MM.1S (cell line): ENCODE data around the gene WDFY1.

Source experiments
- DNase-seq: peaks from one replicate; pipeline ENCODE4 v3.0.0-alpha.2; 2015
- H2AFZ ChIP-seq: fragments of 300-600 bp; sonication (generic); 2 replicates; pipeline ENCODE4 v1.6.0; 2016; ENCODE audit warnings: antibody characterized with exemption, low read length
- H3F3A ChIP-seq: fragments of 300-600 bp; sonication (generic); 2 replicates; pipeline ENCODE4 v1.6.1; 2016; ENCODE audit warnings: mild to moderate bottlenecking, antibody characterized with exemption, low read length, moderate library complexity, mixed read lengths; ENCODE audit not compliant: insufficient read depth
- H3K27ac ChIP-seq: fragments of 300-600 bp; sonication (generic); 2 replicates; pipeline ENCODE4 v1.5.1; 2016; ENCODE audit warnings: mild to moderate bottlenecking, low read length
- H3K27me3 ChIP-seq: fragments of 300-600 bp; sonication (generic); replicated peaks from 2 replicates; pipeline ENCODE4 v1.6.0; 2016; ENCODE audit warnings: low read length; ENCODE audit not compliant: insufficient read depth
- H3K36me3 ChIP-seq: fragments of 300-600 bp; sonication (generic); replicated peaks from 2 replicates; pipeline ENCODE4 v1.6.1; 2016; ENCODE audit warnings: mild to moderate bottlenecking, low read length, mixed read lengths; ENCODE audit not compliant: insufficient read depth
- H3K4me1 ChIP-seq: fragments of 300-600 bp; sonication (generic); 2 replicates; pipeline ENCODE4 v1.6.1; 2016; ENCODE audit warnings: low read length, mixed read lengths
- H3K4me2 ChIP-seq: fragments of 300-600 bp; sonication (generic); 2 replicates; pipeline ENCODE4 v1.6.0; 2016; ENCODE audit warnings: low read depth, low read length
- H3K4me3 ChIP-seq: fragments of 300-600 bp; sonication (generic); 2 replicates; pipeline ENCODE4 v1.5.1; 2016; ENCODE audit warnings: low read length, mixed read lengths
- H3K79me2 ChIP-seq: fragments of 300-600 bp; sonication (generic); 2 replicates; pipeline ENCODE4 v1.6.1; 2016; ENCODE audit warnings: mixed run types, low read length, mixed read lengths
- H3K9ac ChIP-seq: fragments of 300-600 bp; sonication (generic); 2 replicates; pipeline ENCODE4 v1.6.1; 2016; ENCODE audit warnings: low read length, mixed read lengths
- H3K9me2 ChIP-seq: fragments of 300-600 bp; sonication (generic); replicated peaks from 2 replicates; pipeline ENCODE4 v1.6.1; 2016; ENCODE audit warnings: mild to moderate bottlenecking, low read length, mixed read lengths; ENCODE audit not compliant: insufficient read depth
- H3K9me3 ChIP-seq: fragments of 300-600 bp; sonication (generic); replicated peaks from 2 replicates; pipeline ENCODE4 v1.6.1; 2016; ENCODE audit warnings: mild to moderate bottlenecking, low read length, mixed read lengths; ENCODE audit not compliant: insufficient read depth
- H4K20me1 ChIP-seq: fragments of 300-600 bp; sonication (generic); 2 replicates; pipeline ENCODE4 v1.6.1; 2016; ENCODE audit warnings: mild to moderate bottlenecking, low read length, moderate library complexity, mixed read lengths; ENCODE audit not compliant: insufficient read depth
- EZH2 ChIP-seq: fragments of 300-600 bp; sonication (generic); optimal IDR thresholded peaks from 2 replicates; pipeline ENCODE3; 2017; ENCODE audit warnings: low read depth, mild to moderate bottlenecking, antibody characterized with exemption, low read length, mixed read lengths
- EZH2phosphoT487 ChIP-seq: fragments of 300-600 bp; sonication (generic); IDR thresholded peaks from 2 replicates; pipeline ENCODE4 v1.6.1; 2018; ENCODE audit warnings: antibody characterized with exemption, low read length
- TF ChIP-seq, protein P1 (sequence below): fragments of 300-600 bp; sonication (generic); IDR thresholded peaks from 2 replicates; pipeline ENCODE4 v1.5.1; 2016; ENCODE audit warnings: antibody characterized with exemption, low read length, mixed read lengths

WDFY1 gene

DNA sequence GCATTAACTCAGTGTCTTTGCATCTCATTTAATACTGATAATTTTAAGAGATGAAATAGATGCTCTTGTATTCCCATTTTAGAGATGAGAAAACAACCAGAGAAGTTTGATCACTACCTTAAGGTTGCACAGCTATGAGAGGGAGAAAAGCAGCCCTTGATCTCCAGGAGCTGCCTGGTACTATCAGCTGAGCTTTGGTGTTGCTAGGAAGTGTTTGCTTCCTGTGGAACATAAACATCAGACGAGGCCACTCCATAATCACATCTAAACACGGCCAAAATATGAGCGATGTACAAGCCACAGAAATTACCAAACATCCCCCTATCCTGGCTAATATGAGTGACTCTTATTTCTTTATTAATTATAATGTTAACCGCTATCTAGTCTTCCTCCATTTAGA is 620 bp upstream of the WDFY1 start:
- H3K9me2 ChIP-seq = no peaks in the 10 kb centered on the region
- peak overlapping the region; percentile 99; the same call in 1 of the 2 replicates for H3K4me3 ChIP-seq
- peak overlapping the region; percentile 99 for H2AFZ ChIP-seq
- H3K4me1 ChIP-seq = no peaks in the 10 kb centered on the region
- H3K36me3 ChIP-seq = no peaks in the 10 kb centered on the region
- H3F3A ChIP-seq = no peaks in the 10 kb centered on the region
- DNase-seq = no peak
- H3K27ac ChIP-seq = no peak overlapping the region
- H3K79me2 ChIP-seq = peaks cover 30% of the 10 kb centered on the region
- H3K27me3 ChIP-seq = no peaks in the 10 kb centered on the region
- peak overlapping the region; percentile 62 for H3K4me2 ChIP-seq
- H3K9ac ChIP-seq = no peak overlapping the region
- H4K20me1 ChIP-seq = no peaks in the 10 kb centered on the region
- TF ChIP-seq, protein P1, sequence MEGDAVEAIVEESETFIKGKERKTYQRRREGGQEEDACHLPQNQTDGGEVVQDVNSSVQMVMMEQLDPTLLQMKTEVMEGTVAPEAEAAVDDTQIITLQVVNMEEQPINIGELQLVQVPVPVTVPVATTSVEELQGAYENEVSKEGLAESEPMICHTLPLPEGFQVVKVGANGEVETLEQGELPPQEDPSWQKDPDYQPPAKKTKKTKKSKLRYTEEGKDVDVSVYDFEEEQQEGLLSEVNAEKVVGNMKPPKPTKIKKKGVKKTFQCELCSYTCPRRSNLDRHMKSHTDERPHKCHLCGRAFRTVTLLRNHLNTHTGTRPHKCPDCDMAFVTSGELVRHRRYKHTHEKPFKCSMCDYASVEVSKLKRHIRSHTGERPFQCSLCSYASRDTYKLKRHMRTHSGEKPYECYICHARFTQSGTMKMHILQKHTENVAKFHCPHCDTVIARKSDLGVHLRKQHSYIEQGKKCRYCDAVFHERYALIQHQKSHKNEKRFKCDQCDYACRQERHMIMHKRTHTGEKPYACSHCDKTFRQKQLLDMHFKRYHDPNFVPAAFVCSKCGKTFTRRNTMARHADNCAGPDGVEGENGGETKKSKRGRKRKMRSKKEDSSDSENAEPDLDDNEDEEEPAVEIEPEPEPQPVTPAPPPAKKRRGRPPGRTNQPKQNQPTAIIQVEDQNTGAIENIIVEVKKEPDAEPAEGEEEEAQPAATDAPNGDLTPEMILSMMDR = no peak
- TF ChIP-seq EZH2phosphoT487 (no peak), EZH2 (no peak)
- H3K9me3 ChIP-seq = no peaks in the 10 kb centered on the region

DNA sequence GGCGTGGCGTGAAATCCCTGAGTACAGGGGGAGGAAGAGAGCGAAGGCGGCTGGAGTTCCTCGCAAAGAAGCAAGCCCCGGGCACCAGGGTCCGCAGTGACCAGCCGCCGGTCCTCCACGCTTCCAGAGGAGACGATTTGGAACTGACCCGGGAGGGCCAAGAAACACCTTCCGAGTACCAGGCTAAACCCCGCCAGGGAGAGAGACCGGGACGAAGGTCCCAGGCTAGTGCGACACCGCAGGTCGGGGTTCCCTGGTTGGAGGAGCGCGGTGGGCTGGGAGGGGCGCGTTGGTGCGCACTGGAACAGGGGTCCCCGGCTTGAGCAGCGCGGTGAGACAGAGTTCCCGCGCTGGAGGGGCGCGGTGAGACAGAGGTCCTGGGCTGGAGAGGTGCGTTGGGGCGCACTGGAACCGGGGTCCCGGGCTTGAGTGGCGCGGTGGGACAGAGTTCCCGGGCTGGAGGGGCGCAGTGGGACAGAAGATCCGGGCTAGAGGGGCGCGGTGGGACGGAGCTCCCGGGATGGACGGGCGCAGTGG is 901 bp downstream of the WDFY1 start:
- Histone ChIP-seq H3K36me3 (no peaks in the 10 kb centered on the region), H3K4me2 (peak overlapping the region; percentile 96), H3K27me3 (no peaks in the 10 kb centered on the region), H2AFZ (peak overlapping the region; percentile 99), H3K4me3 (peak overlapping the region; percentile 99), H3K4me1 (no peaks in the 10 kb centered on the region), H3K79me2 (peaks cover 31% of the 10 kb centered on the region), H3K27ac (no peak overlapping the region), H3K9me3 (no peaks in the 10 kb centered on the region), H3K9me2 (no peaks in the 10 kb centered on the region), H3F3A (no peaks in the 10 kb centered on the region), H4K20me1 (no peaks in the 10 kb centered on the region), H3K9ac (peak overlapping the region; percentile 92)
- TF ChIP-seq, protein P1 = no peak
- TF ChIP-seq EZH2phosphoT487 (no peak), EZH2 (no peak)
- DNase-seq = no peak

DNA sequence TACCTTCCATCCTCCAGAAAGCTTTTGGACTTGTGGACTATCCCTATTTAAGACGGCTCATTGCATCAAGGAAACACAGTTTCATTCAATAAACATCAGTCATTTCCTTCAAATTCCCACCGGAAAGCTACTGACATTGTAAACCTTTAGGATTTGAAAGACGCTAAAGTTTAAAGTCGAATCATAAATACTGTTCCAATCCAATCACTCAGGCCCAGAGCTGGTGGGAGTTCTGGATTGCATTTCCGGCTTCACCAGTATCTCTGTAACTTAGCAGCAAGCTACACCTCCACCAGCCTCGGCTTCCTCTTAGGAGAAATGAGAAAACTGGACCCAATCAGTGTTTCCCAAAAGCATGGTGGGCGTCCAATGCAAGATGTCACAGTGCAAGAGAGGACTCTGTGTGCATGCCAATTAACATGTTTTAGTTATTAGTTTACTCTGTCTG is 1.6 kb downstream of the WDFY1 start:
- DNase-seq = no peak
- TF ChIP-seq EZH2phosphoT487 (no peak), EZH2 (no peak)
- TF ChIP-seq, protein P1 = no peak
- no peaks in the 10 kb centered on the region for H3K4me1 ChIP-seq
- H3K9ac ChIP-seq = no peak overlapping the region
- no peaks in the 10 kb centered on the region for H3F3A ChIP-seq
- H3K9me2 ChIP-seq = no peaks in the 10 kb centered on the region
- no peak overlapping the region for H3K27ac ChIP-seq
- H3K9me3 ChIP-seq = no peaks in the 10 kb centered on the region
- H3K4me3 ChIP-seq = no peak overlapping the region
- no peaks in the 10 kb centered on the region for H3K36me3 ChIP-seq
- peaks cover 38% of the 10 kb centered on the region for H3K79me2 ChIP-seq
- H3K27me3 ChIP-seq = no peaks in the 10 kb centered on the region
- H3K4me2 ChIP-seq = no peak overlapping the region; the same call in 1 of the 2 replicates
- no peaks in the 10 kb centered on the region for H4K20me1 ChIP-seq
- no peak overlapping the region for H2AFZ ChIP-seq
